GM23338 (cell line): ENCODE results near the gene TCFL5. TPM values are rescaled to one million over a fixed set of nuclear protein-coding genes. Genes with fewer than 3 reads are reported as not detected.
A peak's percentile ranks its signal among the peaks of the same experiment; 100 is the strongest.

ENCODE experiments used
- ATAC-seq: fragments of 200-7000 bp; cut with Tn5 transposase; 3 replicates; pipeline ENCODE4 v1.9.1; 2020
- DNase-seq: peaks from one replicate; pipeline ENCODE4 v3.0.0-alpha.2; 2015; ENCODE audit warnings: low spot score
- H2AFZ ChIP-seq: fragments of 200-600 bp; sonication (generic); 2 replicates; pipeline ENCODE4 v1.8.0; 2016; ENCODE audit warnings: antibody characterized with exemption, mild to moderate bottlenecking, moderate library complexity
- H3F3A ChIP-seq: fragments of 200-600 bp; sonication (generic); replicated peaks from 2 replicates; pipeline ENCODE4 v1.8.0; 2017; ENCODE audit warnings: antibody characterized with exemption, mixed run types, low read depth
- H3K27ac ChIP-seq: fragments of 200-600 bp; sonication (generic); 2 replicates; pipeline ENCODE4 v1.6.1; 2016; ENCODE audit warnings: low read depth
- H3K27me3 ChIP-seq: fragments of 200-600 bp; sonication (generic); 2 replicates; pipeline ENCODE4 v1.8.0; 2016; ENCODE audit warnings: mild to moderate bottlenecking, mixed run types, moderate library complexity; ENCODE audit not compliant: insufficient read depth
- H3K36me3 ChIP-seq: fragments of 200-600 bp; sonication (generic); 2 replicates; pipeline ENCODE4 v1.8.0; 2016; ENCODE audit warnings: mild to moderate bottlenecking; ENCODE audit not compliant: insufficient read depth
- H3K4me1 ChIP-seq: fragments of 200-600 bp; sonication (generic); 2 replicates; pipeline ENCODE4 v1.8.0; 2016; ENCODE audit warnings: mild to moderate bottlenecking, moderate library complexity; ENCODE audit not compliant: insufficient read depth
- H3K4me2 ChIP-seq: fragments of 200-600 bp; sonication (generic); 2 replicates; pipeline ENCODE4 v1.7.1; 2017; ENCODE audit warnings: mixed run types
- H3K4me3 ChIP-seq: fragments of 200-600 bp; sonication (generic); 2 replicates; pipeline ENCODE4 v1.6.1; 2016; ENCODE audit warnings: mixed run types
- H3K79me2 ChIP-seq: fragments of 200-600 bp; sonication (generic); replicated peaks from 2 replicates; pipeline ENCODE4 v1.8.0; 2017; ENCODE audit warnings: mild to moderate bottlenecking; ENCODE audit not compliant: insufficient read depth
- H3K9me2 ChIP-seq: fragments of 200-600 bp; sonication (generic); 2 replicates; pipeline ENCODE4 v1.8.0; 2017; ENCODE audit not compliant: insufficient read depth
- H4K20me1 ChIP-seq: fragments of 200-600 bp; sonication (generic); replicated peaks from 2 replicates; pipeline ENCODE4 v1.8.0; 2017; ENCODE audit warnings: mild to moderate bottlenecking; ENCODE audit not compliant: insufficient read depth
- H3K27ac Mint-ChIP-seq: 2 replicates; pipeline ENCODE4 v1.8.0; 2020; ENCODE audit warnings: inconsistent platforms, mild to moderate bottlenecking, moderate library complexity, mixed read lengths
- H3K27me3 Mint-ChIP-seq: 3 replicates; pipeline ENCODE4 v1.8.0; 2022; ENCODE audit warnings: low read depth, mild to moderate bottlenecking, moderate library complexity, mixed read lengths, inconsistent platforms; ENCODE audit not compliant: insufficient read depth, poor library complexity
- H3K36me3 Mint-ChIP-seq: 3 replicates; pipeline ENCODE4 v1.8.0; 2021; ENCODE audit warnings: low read depth, mild to moderate bottlenecking, inconsistent platforms, moderate library complexity, mixed read lengths
- H3K4me1 Mint-ChIP-seq: 3 replicates; pipeline ENCODE4 v1.8.0; 2020; ENCODE audit warnings: mild to moderate bottlenecking, inconsistent platforms, mixed read lengths
- H3K4me3 Mint-ChIP-seq: 3 replicates; pipeline ENCODE4 v1.8.0; 2021; ENCODE audit warnings: moderate library complexity, mild to moderate bottlenecking, inconsistent platforms, mixed read lengths
- H3K9me3 Mint-ChIP-seq: 3 replicates; pipeline ENCODE4 v1.8.0; 2020; ENCODE audit warnings: moderate library complexity, mild to moderate bottlenecking, inconsistent platforms, mixed read lengths
- POLR2AphosphoS5 ChIP-seq: IDR thresholded peaks from 2 replicates; pipeline ENCODE4 v1.6.1; 2016; ENCODE audit warnings: antibody characterized with exemption, low read depth
- STAT1 ChIP-seq: IDR thresholded peaks from one replicate; pipeline ENCODE4 v1.6.1; 2016; ENCODE audit warnings: antibody characterized with exemption; ENCODE audit not compliant: unreplicated experiment
- ZNF114 ChIP-seq: fragments of 250-450 bp; sonication (Bioruptor Pico); IDR thresholded peaks from 2 replicates; pipeline ENCODE4 v1.5.0; 2020; ENCODE audit warnings: mild to moderate bottlenecking, moderate library complexity
- long read RNA-seq: library from polyadenylated mRNA; unstranded; transcript quantifications from one replicate; pipeline ENCODE4 v2.0.0, GENCODE V29; 2020; ENCODE audit not compliant: unreplicated experiment
- polyA plus RNA-seq: library from polyadenylated mRNA; unstranded; fragments of >200 nt; fragmentation: Nextera tagmentation; extraction: Ambion mirVana; gene quantifications from 2 replicates; pipeline ENCODE4 v1.2.1, GENCODE V29; 2016
- total RNA-seq: library from RNA; depleted of rRNA; stranded (reverse); fragments of >200 nt; shearing (Covaris generic); gene quantifications from 2 replicates; pipeline ENCODE4 v1.2.3, GENCODE V29; 2014; rRNA removed
- TF ChIP-seq, protein P1 (sequence below): IDR thresholded peaks from one replicate; pipeline ENCODE4 v1.6.1; 2018; ENCODE audit warnings: antibody characterized with exemption; ENCODE audit not compliant: unreplicated experiment

Gene TCFL5
- total RNA-seq = 18.8 and 19.3 TPM in 2 replicates
- polyA plus RNA-seq = 5.4 and 5.8 TPM in 2 replicates
- long read RNA-seq, partial matches to known transcripts = 1 of 1 reads
- long read RNA-seq, other reads (novel, unspliced or antisense) = 0 of 1 reads

DNA sequence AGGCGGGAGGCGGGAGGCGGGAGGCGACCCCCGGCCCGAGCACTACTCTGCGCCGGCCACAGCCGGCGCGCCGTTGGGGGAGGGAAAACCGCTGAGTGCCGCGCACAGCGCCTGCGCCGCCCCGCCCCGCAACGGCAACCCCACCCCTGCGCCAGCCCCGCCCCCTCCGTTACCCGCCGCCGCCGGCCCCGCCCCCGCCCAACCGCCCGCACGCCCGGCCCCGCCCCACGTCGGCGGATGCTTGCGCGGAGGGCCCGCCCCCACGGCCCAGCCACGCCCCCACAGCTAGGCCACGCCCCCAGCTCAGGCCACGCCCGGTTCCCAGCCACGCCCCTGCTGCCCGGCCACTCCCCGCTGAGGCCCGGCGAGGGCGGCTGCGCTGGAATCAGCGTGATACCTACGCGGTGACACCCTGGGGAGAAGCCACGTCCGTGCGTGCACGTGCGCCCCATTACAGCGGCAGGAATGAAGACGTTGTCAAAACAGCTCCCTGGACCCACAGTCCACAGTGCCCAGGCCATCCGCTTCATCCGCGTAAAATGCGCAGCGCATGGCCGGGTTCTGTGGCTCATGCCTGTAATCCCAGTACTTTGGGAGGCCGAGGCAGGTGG, at the start of gene TCFL5:
Gene TCFL5, minus strand, starts transcription at position 97 of the 611 bp plus-strand sequence. CDS start 152 bp downstream, outside the sequence.
- Histone ChIP-seq H3K36me3 (peaks cover 9% of the 10 kb centered on the region), H3K79me2 (peaks cover 30% of the 10 kb centered on the region), H3K9me2 (no peaks in the 10 kb centered on the region), H3K4me1 (peaks cover 10% of the 10 kb centered on the region; the same call in 1 of the 2 replicates), H3F3A (peaks cover 15% of the 10 kb centered on the region; the same call in 1 of the 2 replicates), H3K27me3 (peaks cover 10% of the 10 kb centered on the region), H3K27ac (no peak within 1 kb of the TSS), H3K4me2 (peak within 1 kb of the TSS; percentile 96), H2AFZ (peak within 1 kb of the TSS; percentile 74; the same call in 1 of the 2 replicates), H3K4me3 (peak within 1 kb of the TSS; percentile 70), H4K20me1 (peaks cover 23% of the 10 kb centered on the region)
- Mint-ChIP-seq H3K36me3 (peaks cover 18% of the 10 kb centered on the region), H3K27ac (no peak within 1 kb of the TSS; the same call in 1 of the 2 replicates), H3K27me3 (peaks cover 15% of the 10 kb centered on the region), H3K4me1 (peaks cover 28% of the 10 kb centered on the region), H3K4me3 (peak within 1 kb of the TSS; percentile 71), H3K9me3 (peaks cover 8% of the 10 kb centered on the region; the same call in 2 of the 3 replicates)
- ATAC-seq (peak; percentile 43), DNase-seq (peak; percentile 81)
- TF ChIP-seq ZNF114 = no peak
- peak; percentile 33; the same call in 1 of the 2 replicates for TF ChIP-seq POLR2AphosphoS5

DNA sequence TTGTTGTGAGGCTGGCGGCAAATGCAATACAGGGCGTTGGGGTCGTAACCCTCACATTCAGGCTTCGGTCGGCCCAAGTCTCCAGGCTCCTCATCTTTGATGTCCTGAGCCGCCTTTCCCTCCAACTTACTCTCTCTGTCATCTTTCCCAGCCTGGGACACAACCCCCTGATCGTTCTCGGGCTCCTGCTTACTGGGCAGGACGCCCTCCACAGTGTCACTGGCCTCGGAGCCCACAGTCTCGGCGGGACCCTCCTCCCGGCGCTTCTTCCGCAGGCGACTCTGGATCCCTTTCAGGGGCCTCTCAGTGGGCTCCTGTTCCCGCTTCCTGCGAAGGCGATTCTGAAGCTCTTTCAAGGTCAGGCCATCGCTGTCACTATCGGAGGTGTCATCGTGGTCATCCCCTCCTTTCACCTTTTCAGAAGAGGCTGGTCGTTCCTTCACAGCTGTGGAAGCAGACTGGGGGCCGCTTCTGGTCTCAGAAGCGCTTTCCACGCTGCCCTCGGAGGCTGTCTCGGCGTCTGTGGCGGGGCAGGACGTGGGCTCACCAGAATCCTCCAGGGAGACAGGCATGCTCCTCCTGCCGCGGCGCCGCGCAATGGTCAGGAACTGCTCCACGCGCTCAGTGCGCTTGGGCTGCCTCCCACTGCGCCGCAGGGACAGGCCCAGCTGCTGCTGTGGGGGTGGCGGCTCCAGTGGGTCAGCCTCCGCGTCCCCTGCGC, 49.3 kb upstream of the TCFL5 start:
- peaks cover 84% of the 10 kb centered on the region for H4K20me1 ChIP-seq
- ATAC-seq (no peak), DNase-seq (no peak)
- H2AFZ ChIP-seq = no peak overlapping the region
- peaks cover 75% of the 10 kb centered on the region for H3K36me3 Mint-ChIP-seq
- H3K9me2 ChIP-seq = no peaks in the 10 kb centered on the region
- no peak overlapping the region for H3K4me3 Mint-ChIP-seq
- H3F3A ChIP-seq = peaks cover 74% of the 10 kb centered on the region
- H3K4me3 ChIP-seq = no peak overlapping the region
- H3K27ac Mint-ChIP-seq = no peak overlapping the region; the same call in 1 of the 2 replicates
- H3K79me2 ChIP-seq = peaks cover 97% of the 10 kb centered on the region
- no peak overlapping the region for H3K27ac ChIP-seq
- no peak for TF ChIP-seq STAT1
- TF ChIP-seq, protein P1, sequence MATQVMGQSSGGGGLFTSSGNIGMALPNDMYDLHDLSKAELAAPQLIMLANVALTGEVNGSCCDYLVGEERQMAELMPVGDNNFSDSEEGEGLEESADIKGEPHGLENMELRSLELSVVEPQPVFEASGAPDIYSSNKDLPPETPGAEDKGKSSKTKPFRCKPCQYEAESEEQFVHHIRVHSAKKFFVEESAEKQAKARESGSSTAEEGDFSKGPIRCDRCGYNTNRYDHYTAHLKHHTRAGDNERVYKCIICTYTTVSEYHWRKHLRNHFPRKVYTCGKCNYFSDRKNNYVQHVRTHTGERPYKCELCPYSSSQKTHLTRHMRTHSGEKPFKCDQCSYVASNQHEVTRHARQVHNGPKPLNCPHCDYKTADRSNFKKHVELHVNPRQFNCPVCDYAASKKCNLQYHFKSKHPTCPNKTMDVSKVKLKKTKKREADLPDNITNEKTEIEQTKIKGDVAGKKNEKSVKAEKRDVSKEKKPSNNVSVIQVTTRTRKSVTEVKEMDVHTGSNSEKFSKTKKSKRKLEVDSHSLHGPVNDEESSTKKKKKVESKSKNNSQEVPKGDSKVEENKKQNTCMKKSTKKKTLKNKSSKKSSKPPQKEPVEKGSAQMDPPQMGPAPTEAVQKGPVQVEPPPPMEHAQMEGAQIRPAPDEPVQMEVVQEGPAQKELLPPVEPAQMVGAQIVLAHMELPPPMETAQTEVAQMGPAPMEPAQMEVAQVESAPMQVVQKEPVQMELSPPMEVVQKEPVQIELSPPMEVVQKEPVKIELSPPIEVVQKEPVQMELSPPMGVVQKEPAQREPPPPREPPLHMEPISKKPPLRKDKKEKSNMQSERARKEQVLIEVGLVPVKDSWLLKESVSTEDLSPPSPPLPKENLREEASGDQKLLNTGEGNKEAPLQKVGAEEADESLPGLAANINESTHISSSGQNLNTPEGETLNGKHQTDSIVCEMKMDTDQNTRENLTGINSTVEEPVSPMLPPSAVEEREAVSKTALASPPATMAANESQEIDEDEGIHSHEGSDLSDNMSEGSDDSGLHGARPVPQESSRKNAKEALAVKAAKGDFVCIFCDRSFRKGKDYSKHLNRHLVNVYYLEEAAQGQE = no peak
- H3K4me2 ChIP-seq = no peak overlapping the region
- no peaks in the 10 kb centered on the region for H3K9me3 Mint-ChIP-seq
- peaks cover 8% of the 10 kb centered on the region for H3K27me3 Mint-ChIP-seq
- peaks cover 22% of the 10 kb centered on the region for H3K4me1 Mint-ChIP-seq
- peaks cover 24% of the 10 kb centered on the region for H3K4me1 ChIP-seq
- H3K36me3 ChIP-seq = peaks cover 73% of the 10 kb centered on the region
- H3K27me3 ChIP-seq = no peaks in the 10 kb centered on the region
